ENCODE results near the gene CNGA1. TPM values are rescaled to one million over a fixed set of nuclear protein-coding genes. Genes with fewer than 3 reads are reported as not detected.
"Not testable (repeated sequence)": the region's sequence is repeated elsewhere in the genome, so short reads cannot be mapped to it uniquely, and the experiment has no call there.

Gene CNGA1
- total RNA-seq, 4 donors from 2014 or later = 1.1 to 1.7 (median 1.4) TPM; not detected in 1

- DNase-seq (ENCODE audit: low spot score) (no peak), ATAC-seq (ENCODE audit: low FRiP score) (no peak)
- no peak for TF ChIP-seq CTCF (IDR thresholded peaks at IDR 0.05)
Measured at GRCh38 chr4:48008021-48008596, 8.4 kb downstream of the CNGA1 start.

GRCh38 chr4:48005781-48006180 lies 10.7 kb downstream of the CNGA1 start:
- DNase-seq (ENCODE audit: low spot score) (no peak), ATAC-seq (ENCODE audit: low FRiP score) (no peak)
- TF ChIP-seq CTCF (IDR thresholded peaks at IDR 0.05) = no peak

GRCh38 chr4:48003568-48003967 lies 12.9 kb downstream of the CNGA1 start:
- ATAC-seq (ENCODE audit: low FRiP score); DNase-seq (ENCODE audit: low spot score): not testable (repeated sequence)

GRCh38 chr4:48002267-48002666 lies 14.2 kb downstream of the CNGA1 start:
- ATAC-seq (ENCODE audit: low FRiP score) (no peak), DNase-seq (ENCODE audit: low spot score) (no peak)
- TF ChIP-seq CTCF (IDR thresholded peaks at IDR 0.05) = no peak

GRCh38 chr4:47996021-47996420 lies 20.5 kb downstream of the CNGA1 start:
- DNase-seq (ENCODE audit: low spot score) = no peak
- ATAC-seq (ENCODE audit: low FRiP score) = no peak
- no peak for TF ChIP-seq CTCF (IDR thresholded peaks at IDR 0.05)

- ATAC-seq (ENCODE audit: low FRiP score); DNase-seq (ENCODE audit: low spot score): not testable (repeated sequence)
Measured at GRCh38 chr4:47992475-47992874, 24.0 kb downstream of the CNGA1 start.

GRCh38 chr4:47990145-47990544 lies 26.3 kb downstream of the CNGA1 start:
- DNase-seq (ENCODE audit: low spot score) (no peak), ATAC-seq (ENCODE audit: low FRiP score) (no peak)
- TF ChIP-seq CTCF (IDR thresholded peaks at IDR 0.05) = no peak

GRCh38 chr4:47974566-47974965 lies 41.9 kb downstream of the CNGA1 start:
- no peak for TF ChIP-seq CTCF (IDR thresholded peaks at IDR 0.05)
- no peak for DNase-seq (ENCODE audit: low spot score)
- ATAC-seq (ENCODE audit: low FRiP score) = no peak
